Measurements from ENCODE around the gene BFSP1. TPM values are rescaled to one million over a fixed set of nuclear protein-coding genes. Genes with fewer than 3 reads are reported as not detected.

The BFSP1 gene
- total and polyA plus RNA-seq, 4 donors = 1.8 to 3.1 (median 2.4) TPM

GRCh38 chr20:17446171-17446570, 85.0 kb downstream of the BFSP1 start:
- H3K4me1 ChIP-seq (ENCODE audit: control insufficient read depth, insufficient read depth, low read length) = peaks cover 9% of the 10 kb centered on the region
- no peaks in the 10 kb centered on the region for H3K36me3 ChIP-seq (ENCODE audit: control insufficient read depth, insufficient read depth, low read length)
- peaks cover 4% of the 10 kb centered on the region for H3K27me3 ChIP-seq (ENCODE audit: control insufficient read depth, insufficient read depth, low read length)
- no peak overlapping the region for H3K4me3 ChIP-seq (ENCODE audit: low read depth, low read length)
- no peak for DNase-seq (ENCODE audit: low read depth in 4 of 6, low spot score in 6 of 6)
- 68% methylated on average over 4 of the region's 5 CpGs for WGBS (ENCODE audit: insufficient coverage)
- no peaks in the 10 kb centered on the region for H3K9me3 ChIP-seq (ENCODE audit: control insufficient read depth, insufficient read depth, low read length)
- no peak overlapping the region for H3K27ac ChIP-seq (ENCODE audit: low read depth, low read length)

GRCh38 chr20:17445543-17445942, 85.6 kb downstream of the BFSP1 start:
- 17% methylated on average over 11 of the region's 13 CpGs for WGBS (ENCODE audit: insufficient coverage)

GRCh38 chr20:17444091-17444490, 87.1 kb downstream of the BFSP1 start:
- H3K27ac ChIP-seq (ENCODE audit: low read depth, low read length) = no peak overlapping the region
- no peak for DNase-seq (ENCODE audit: low read depth in 4 of 6, low spot score in 6 of 6)
- H3K9me3 ChIP-seq (ENCODE audit: control insufficient read depth, insufficient read depth, low read length) = no peaks in the 10 kb centered on the region
- no peaks in the 10 kb centered on the region for H3K36me3 ChIP-seq (ENCODE audit: control insufficient read depth, insufficient read depth, low read length)
- peaks cover 12% of the 10 kb centered on the region for H3K4me1 ChIP-seq (ENCODE audit: control insufficient read depth, insufficient read depth, low read length)
- no peak overlapping the region for H3K4me3 ChIP-seq (ENCODE audit: low read depth, low read length)
- WGBS (ENCODE audit: insufficient coverage) = no CpG with 5 or more reads among the region's 2 CpGs
- peaks cover 4% of the 10 kb centered on the region for H3K27me3 ChIP-seq (ENCODE audit: control insufficient read depth, insufficient read depth, low read length)

More at GRCh38 chr20:17445543-17445942, 85.6 kb downstream of the BFSP1 start:
- DNase-seq (ENCODE audit: low read depth in 4 of 6, low spot score in 6 of 6) = peak in 4 of 6 donors; percentile 27 to 83 (median 57)
- H3K27ac ChIP-seq (ENCODE audit: low read depth, low read length) = no peak overlapping the region
- H3K4me1 ChIP-seq (ENCODE audit: control insufficient read depth, insufficient read depth, low read length) = peaks cover 9% of the 10 kb centered on the region
- H3K9me3 ChIP-seq (ENCODE audit: control insufficient read depth, insufficient read depth, low read length) = no peaks in the 10 kb centered on the region
- H3K27me3 ChIP-seq (ENCODE audit: control insufficient read depth, insufficient read depth, low read length) = peaks cover 4% of the 10 kb centered on the region
- no peak overlapping the region for H3K4me3 ChIP-seq (ENCODE audit: low read depth, low read length)
- H3K36me3 ChIP-seq (ENCODE audit: control insufficient read depth, insufficient read depth, low read length) = no peaks in the 10 kb centered on the region

Other genes starting within 250 kb of the BFSP1 start
- gene DSTN, start 38.7 kb upstream of the BFSP1 start, total RNA-seq = 100 to 1,000 TPM; 174 to 303 TPM
- gene DSTN, start 38.7 kb upstream of the BFSP1 start, polyA plus RNA-seq (ENCODE audit: insufficient read length in 2 of 2) = 100 to 1,000 TPM; 325 to 405 TPM
- gene RRBP1, start 150.9 kb upstream of the BFSP1 start, total RNA-seq = 10 to 100 TPM; 55.9 to 89.2 TPM
- 10 to 100 TPM; 53.2 to 57.5 TPM for gene RRBP1, start 150.9 kb upstream of the BFSP1 start, polyA plus RNA-seq (ENCODE audit: insufficient read length in 2 of 2)
- gene BANF2, start 168.6 kb upstream of the BFSP1 start, total RNA-seq = not detected
- gene BANF2, start 168.6 kb upstream of the BFSP1 start, polyA plus RNA-seq (ENCODE audit: insufficient read length in 2 of 2) = not detected

Data from spinal cord (tissue), 10 donors.